ENCODE measurements around the gene BLOC1S3. TPM values are rescaled to one million over a fixed set of nuclear protein-coding genes. Genes with fewer than 3 reads are reported as not detected.

Gene BLOC1S3
- total RNA-seq, 2 donors from 2014 or later = 15.0 to 16.7 TPM

DNA sequence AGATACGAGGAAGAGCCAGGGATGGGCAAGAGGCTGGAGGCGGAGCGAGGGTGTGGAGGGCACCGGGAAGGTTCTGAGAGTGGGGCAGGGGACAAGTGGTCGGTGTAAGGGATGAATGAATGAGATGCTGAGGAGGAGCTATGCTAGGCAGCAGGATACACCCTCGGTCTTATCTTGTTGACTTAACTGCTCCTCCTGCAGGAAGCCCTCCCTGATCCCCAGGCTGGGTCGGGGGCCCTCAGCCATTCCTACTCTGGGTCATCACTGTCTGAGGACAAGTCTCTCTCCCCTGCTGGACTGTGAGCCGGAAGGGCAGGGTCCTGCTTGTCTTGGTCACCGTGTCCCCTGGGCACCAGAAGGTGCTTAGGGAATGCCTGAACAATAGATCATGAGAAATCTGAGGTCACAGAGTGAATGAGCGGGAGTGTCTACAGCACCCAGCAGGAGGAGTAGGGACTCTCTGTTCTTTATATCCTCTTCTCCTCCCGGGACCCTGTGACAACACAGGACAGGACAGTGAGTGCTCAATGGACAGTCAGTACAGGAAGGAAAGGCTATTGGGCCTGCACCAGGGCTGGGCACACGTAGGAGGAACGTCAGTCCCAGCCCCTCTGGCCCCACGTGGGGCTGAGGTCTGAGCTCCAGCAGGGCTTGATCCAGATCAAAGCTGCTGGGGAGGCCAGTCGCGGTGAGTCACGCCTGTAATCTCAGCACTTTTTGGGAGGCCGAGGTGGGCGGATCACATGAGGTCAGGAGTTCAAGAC, 24.3 kb upstream of the BLOC1S3 start:
- peak overlapping the region in 1 of 2 donors; percentile 24 for H3K27ac Mint-ChIP-seq
- ATAC-seq = peak in 1 of 2 donors; percentile 38
- DNase-seq (ENCODE audit: low spot score in 2 of 2) = no peak
- H3K9me3 Mint-ChIP-seq = peaks cover 0 to 4% of the 10 kb centered on the region in 2 donors
- peaks cover 5 to 11% of the 10 kb centered on the region in 2 donors for H3K36me3 Mint-ChIP-seq

DNA sequence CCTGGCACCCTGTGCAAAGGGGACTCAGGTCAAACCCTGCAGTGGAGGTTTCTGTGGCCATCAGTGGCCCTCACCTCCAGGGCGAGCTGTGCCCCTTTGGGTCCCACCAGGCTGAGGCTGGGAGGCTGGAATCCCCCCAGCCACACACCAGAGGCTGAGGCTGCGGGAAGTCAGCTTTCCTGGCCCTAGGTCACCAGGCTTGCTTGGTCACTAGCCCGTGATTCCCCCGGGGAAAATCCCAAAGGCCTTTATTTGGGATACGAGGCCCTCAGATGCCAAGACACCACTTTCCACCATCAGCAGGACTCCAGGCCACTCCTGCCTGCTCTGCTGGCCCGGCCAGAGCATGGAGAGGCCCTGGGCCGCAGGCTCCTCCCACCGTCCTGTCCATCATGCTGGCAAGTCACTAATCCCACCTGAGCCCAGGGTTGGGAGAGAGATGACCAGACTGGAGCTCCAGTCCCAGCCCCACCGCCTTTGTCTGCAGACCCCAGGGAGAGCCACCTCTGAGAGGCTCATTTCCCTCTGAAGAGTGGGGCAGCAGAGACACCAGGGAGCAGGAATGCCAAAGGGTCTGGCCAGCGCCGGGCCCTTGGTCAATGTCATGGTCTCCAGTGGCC, 22.5 kb upstream of the BLOC1S3 start:
- no peak for DNase-seq (ENCODE audit: low spot score in 2 of 2)
- ATAC-seq = no peak
- H3K36me3 Mint-ChIP-seq = peaks cover 5 to 11% of the 10 kb centered on the region in 2 donors
- H3K27ac Mint-ChIP-seq = no peak overlapping the region
- H3K9me3 Mint-ChIP-seq = peaks cover 0 to 4% of the 10 kb centered on the region in 2 donors

DNA sequence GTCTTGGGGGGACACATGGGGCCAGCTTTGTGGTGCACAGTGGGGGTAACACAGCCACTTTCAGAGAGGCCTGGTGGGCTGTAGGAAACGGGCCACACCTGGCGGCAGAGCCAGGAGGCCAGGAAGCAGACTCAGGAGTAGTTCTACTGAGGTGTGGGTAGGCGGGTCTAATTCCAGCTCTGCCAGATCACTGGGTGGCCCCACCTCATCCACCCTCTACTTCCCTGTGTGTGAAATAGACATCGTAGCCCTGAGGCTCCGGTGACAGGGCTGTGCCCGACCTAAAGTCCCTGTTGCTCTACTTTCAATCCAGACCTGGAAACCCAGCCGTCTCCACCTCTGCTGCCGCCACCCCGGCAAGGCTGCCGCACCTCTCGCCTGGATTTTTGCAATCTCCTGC, 21.8 kb upstream of the BLOC1S3 start:
- peaks cover 0 to 4% of the 10 kb centered on the region in 2 donors for H3K9me3 Mint-ChIP-seq
- ATAC-seq (no peak), DNase-seq (ENCODE audit: low spot score in 2 of 2) (no peak)
- no peak overlapping the region for H3K27ac Mint-ChIP-seq
- peaks cover 1 to 11% of the 10 kb centered on the region in 2 donors for H3K36me3 Mint-ChIP-seq

DNA sequence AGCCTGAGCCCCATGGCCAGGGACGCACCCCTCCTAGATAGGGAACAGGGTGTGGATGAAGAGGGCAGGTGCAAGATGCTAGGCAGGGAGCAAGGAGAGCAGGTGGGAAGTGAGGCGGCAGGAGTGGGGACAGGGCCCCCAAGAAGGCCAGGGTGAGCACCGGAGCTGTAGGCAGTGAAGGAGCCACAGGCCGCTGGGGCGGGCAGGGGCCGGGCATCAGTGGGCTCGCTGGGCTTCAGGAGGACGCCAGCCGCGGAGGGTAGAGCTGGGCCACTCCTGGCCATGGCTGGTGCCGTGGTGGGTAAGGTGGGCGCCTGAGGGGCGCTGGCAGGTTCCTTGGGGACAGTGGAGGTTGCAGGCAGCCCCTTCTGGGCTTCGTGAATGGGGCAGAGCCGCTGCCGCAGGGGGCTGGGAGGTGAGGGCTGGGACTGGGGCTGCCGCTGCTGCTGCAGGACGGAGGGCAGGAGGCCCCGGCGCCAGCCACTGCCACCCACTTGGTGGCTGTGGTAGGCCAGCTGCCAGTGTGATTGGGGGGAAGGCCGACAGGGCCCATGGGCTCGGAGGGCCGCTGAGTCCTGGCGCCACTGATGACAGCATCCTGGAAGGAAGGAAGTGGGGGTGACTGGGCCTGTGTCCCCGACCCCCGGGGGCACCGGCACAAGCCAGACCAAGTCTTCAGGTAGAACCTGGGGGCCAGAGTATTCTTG, 19.9 kb upstream of the BLOC1S3 start:
- H3K36me3 Mint-ChIP-seq = peaks cover 0 to 5% of the 10 kb centered on the region in 2 donors
- ATAC-seq (no peak), DNase-seq (ENCODE audit: low spot score in 2 of 2) (no peak)
- no peaks in the 10 kb centered on the region for H3K9me3 Mint-ChIP-seq
- H3K27ac Mint-ChIP-seq = peak overlapping the region in 1 of 2 donors; percentile 33

DNA sequence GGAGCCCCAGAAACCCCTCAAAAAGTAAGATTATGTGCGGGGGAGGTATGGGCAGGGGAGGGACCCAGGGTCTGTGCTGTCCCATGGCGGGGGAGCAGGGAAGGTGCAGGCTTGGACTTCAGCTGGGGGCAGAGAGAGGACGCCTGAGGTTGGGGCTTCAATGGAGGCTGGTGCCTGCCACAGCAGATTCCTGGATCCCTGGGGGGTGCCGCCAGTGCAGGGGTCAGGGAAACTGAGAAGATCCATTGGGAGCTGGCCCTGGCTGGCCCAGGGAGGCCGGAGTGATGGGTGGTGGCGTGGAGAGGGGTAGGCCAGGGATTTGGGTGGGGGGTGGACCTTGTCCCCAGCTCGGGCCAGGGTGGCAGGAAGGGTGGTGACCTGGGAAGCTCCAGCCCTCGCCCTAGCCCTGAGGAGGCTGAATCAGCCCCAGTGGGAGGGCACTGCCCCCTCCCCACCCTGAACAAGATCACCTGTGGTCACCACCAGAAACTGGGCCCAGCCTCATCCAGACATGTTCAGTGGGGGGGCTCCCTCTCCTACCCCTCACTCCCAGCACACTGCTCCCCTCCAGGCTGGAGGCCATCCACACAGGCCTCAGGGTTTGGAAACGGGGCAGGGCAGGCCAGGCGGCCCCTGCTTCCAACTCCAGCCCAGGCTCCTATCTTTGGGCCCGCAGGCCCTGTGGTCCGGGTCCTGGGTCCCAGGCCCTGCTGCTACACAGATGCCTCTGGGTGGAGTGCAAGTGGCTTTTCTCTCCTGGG, 19.2 kb upstream of the BLOC1S3 start:
- DNase-seq (ENCODE audit: low spot score in 2 of 2) (no peak), ATAC-seq (no peak)
- Mint-ChIP-seq H3K36me3 (no peaks in the 10 kb centered on the region), H3K27ac (no peak overlapping the region), H3K9me3 (no peaks in the 10 kb centered on the region)

DNA sequence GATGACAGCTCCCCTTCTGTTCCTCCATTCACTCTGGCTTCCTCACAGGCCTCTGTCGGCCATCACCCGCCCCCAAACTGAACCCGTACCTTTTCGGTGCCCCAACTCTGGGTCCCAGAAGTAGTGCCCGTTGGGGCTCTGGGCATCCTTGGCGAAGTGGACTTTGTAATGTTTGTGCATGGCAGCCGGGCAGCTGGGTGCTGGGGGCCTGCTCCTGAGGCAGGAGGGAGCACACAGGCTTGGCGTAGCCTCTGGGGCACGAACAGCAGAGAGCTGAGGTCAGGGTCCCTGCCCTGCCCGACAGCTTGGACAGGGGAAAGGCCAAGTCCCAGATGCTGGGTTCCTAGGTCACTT, 18.6 kb upstream of the BLOC1S3 start:
- Mint-ChIP-seq H3K36me3 (no peaks in the 10 kb centered on the region), H3K9me3 (no peaks in the 10 kb centered on the region), H3K27ac (no peak overlapping the region)
- DNase-seq (ENCODE audit: low spot score in 2 of 2) = no peak
- no peak for ATAC-seq

DNA sequence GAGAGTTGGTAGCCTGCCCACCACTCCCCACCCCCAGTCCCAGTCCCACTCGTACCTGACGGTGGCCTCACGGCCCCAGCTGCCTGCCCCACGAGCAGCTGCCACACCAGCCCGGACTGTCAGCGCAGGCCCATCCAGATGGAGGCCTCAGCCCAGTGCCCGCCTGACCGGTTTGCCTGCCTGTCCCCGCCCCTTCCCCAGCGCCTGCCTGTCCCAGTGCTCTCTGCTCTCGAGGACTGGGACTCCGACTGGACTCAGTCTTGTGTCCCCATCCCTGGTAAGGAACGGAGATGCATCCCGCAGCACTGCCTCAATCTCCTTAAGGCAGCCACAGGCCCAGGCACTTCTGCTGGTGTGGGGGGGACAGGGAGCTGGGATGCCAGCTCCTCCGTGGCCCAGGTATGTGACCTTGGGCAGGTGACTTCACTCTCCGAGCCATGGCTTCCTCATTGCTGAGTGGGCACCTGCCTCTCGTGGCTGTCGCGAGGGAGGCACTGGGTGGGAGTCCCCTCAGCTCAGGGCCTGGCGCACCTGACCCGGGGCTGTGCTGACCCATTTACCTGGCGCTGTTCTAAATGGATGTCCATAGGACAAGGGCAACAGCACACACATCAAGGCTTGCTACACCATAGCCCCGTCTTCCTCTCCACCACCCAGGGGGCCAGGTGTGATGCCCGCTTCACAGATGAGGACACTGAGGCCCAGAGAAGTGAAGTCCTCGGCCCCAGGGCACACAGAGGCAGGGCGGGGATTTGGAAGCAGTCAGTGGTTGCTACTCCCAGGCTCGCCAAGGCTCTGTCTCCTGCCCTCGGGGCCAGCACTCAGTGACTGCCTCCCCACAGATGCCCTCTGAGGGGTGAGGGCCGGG, 17.5 kb upstream of the BLOC1S3 start, which contains the start of gene NKPD1:
TSS of gene NKPD1 (minus strand) at position 113 of the 868 bp plus-strand sequence. CDS start 832 bp downstream, outside the sequence.
- H3K27ac Mint-ChIP-seq = no peak within 1 kb of the TSS
- no peaks in the 10 kb centered on the region for H3K9me3 Mint-ChIP-seq
- ATAC-seq = no peak
- no peak for DNase-seq (ENCODE audit: low spot score in 2 of 2)
- no peaks in the 10 kb centered on the region for H3K36me3 Mint-ChIP-seq

DNA sequence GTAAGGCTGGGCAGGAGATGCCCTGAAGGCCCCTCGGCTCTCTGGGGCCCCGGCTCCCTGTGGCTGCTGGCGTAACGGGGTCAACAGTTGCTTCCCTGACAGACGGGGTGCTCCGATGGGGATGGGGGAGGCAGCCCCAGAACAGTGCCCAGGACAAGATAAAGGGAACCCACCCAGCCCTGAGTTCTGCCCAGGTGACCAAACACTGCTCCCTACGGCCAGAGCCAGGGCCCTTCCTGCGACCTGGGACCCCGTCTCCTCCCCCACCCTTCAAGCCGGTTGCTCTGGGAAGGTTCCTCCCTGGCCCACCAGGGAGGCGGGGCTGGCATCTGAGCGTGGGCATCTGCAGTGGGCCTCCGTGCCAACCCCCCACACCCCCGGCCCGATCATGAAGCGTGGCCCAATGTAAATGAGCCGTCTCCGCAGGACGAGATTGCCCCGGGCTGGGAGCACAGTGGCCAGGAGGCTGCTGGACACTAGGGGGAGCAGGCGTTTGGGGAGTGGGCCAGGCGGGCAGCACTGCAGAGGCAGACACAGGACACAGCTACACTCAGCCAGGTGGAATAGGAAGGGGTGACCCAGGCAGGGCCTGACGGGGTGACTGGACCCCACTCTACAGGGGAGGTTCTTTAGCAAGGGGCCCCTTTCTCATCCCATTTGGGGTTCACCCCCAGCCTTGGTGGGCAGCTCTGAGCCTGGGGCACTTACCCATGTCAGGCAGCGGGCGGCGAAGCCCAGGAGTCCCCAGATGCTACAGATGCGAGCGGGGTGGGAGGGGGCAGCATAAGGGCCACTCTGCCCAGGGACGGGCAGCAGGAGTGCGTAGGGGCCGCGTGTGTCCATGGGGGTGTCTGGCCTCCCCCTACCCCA, 16.6 kb upstream of the BLOC1S3 start:
- no peak for ATAC-seq
- no peaks in the 10 kb centered on the region for H3K36me3 Mint-ChIP-seq
- H3K27ac Mint-ChIP-seq = no peak overlapping the region
- H3K9me3 Mint-ChIP-seq = no peaks in the 10 kb centered on the region
- no peak for DNase-seq (ENCODE audit: low spot score in 2 of 2)

DNA sequence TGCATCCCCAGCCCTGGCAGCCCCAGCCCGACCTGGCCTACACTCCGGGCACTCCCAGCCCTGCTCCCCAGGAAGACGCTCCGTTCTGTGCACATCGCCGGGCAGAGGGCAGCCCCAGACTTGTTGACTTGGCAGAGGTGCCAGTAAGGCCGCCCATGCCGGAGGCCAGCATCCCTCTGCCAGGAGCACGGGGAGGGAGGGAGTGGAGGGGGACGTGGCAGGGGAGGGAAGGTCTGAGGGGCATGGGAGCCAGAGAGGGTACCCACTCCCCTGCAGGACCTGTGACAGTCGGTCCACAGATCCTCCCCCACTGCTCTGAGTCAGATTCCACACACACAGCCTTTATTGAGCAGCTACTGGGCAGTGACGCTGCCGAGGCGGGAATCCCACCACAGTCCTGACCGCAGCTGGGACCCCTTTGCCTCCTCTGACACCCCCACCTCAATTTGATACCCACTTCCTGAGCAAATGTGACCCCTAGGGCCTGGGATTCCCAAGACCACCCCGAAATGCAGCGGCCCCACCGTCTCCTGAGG, 15.9 kb upstream of the BLOC1S3 start:
- Mint-ChIP-seq H3K27ac (no peak overlapping the region), H3K9me3 (no peaks in the 10 kb centered on the region), H3K36me3 (no peaks in the 10 kb centered on the region)
- no peak for ATAC-seq
- no peak for DNase-seq (ENCODE audit: low spot score in 2 of 2)

DNA sequence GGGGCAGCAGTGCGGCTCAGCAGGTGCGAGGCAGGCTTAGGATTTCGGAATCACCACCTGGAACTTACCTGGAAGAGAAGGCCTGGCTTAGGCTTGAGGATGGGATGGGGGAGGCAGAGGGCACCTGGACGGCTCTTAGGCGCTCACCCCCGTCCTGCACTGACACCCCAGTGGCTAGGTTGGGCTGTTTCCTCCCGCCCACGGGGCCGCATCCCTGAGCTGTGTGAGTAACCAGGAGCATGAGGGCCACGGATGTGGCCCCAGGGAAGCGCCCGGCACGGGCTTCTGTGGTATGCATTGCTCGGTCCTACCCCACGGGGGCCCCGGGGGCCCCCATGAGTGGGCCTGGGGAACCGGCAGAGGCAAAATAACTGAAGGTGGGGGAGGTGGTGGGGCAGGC, 15.4 kb upstream of the BLOC1S3 start:
- no peak overlapping the region for H3K27ac Mint-ChIP-seq
- ATAC-seq = no peak
- H3K9me3 Mint-ChIP-seq = no peaks in the 10 kb centered on the region
- no peak for DNase-seq (ENCODE audit: low spot score in 2 of 2)
- no peaks in the 10 kb centered on the region for H3K36me3 Mint-ChIP-seq

DNA sequence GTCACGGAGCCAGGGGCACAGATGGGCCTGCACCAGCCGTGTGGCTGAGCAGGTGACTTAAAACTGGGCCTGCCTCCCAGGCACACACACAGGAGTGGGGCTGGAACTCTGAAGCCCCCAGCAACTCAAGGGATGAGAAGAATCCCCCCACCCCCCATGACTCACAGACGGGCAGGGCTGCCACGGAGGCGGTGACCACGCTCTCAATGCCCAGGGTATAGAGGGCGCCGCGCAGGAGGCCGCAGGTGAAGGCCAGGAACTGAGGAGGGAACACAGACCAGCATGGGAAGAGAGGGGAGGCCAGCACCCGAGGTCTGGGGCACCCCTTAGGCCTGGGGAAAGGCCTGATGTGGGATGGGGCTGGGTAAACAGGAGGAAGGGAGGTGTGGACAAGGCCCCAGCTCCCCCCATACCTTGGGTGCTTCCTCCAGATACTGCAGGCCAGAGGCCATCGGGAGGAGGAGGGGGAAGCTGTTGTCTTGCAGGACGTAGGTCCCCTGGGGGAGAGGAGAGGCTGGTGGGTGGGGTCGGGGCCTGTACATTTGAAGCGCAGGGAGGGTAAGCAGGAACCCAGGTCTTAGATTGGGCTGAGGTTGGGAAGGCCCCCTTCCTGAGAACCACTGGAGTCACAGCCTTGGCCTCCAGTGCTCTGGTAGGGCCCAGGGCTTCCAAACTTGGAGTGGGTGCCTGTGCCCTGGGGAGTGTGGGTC, 14.7 kb upstream of the BLOC1S3 start:
- ATAC-seq (no peak), DNase-seq (ENCODE audit: low spot score in 2 of 2) (no peak)
- H3K9me3 Mint-ChIP-seq = no peaks in the 10 kb centered on the region
- H3K27ac Mint-ChIP-seq = peak overlapping the region in 1 of 2 donors; percentile 69
- no peaks in the 10 kb centered on the region for H3K36me3 Mint-ChIP-seq

DNA sequence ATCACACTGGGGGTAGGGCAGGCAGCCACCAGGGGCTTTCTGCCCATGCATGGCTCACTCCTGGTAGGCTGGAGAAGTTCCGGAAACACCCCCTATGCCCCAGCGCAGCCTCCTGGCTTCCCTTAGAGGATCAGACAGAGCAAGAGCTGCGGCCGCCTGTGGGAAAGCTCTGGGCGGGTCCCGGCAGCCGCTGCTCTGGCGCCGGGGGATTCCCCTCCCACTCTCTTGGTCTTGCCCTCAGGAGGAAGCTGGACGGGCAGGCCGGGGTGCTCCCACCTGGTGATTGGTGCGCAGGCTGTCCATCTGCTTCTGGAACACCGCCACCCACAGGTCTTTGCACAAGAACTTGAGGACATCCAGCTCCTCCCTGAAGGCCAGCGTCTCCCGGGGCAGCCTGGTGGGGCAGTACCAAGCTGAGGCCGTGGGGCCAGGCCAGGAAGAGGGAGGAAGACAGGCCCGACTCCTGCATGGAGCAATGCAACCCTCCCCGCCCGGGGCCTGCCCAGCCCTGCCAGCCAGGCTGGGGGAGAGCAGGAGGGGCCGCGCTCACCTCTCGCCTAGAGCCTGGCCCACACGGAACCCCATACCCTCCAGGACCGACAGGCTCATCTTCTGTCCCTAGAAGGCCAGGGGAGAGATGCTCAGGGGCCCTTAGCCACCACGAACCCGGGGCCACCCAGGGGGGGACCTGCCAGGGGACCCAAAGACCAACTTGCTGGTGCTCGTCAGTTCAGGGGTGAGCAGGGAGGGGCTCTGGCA, 13.8 kb upstream of the BLOC1S3 start:
- ATAC-seq (peak; percentile 71 to 91), DNase-seq (ENCODE audit: low spot score in 2 of 2) (peak; percentile 37 to 87)
- Mint-ChIP-seq H3K36me3 (no peaks in the 10 kb centered on the region), H3K27ac (peak overlapping the region in 1 of 2 donors; percentile 69), H3K9me3 (no peaks in the 10 kb centered on the region)

DNA sequence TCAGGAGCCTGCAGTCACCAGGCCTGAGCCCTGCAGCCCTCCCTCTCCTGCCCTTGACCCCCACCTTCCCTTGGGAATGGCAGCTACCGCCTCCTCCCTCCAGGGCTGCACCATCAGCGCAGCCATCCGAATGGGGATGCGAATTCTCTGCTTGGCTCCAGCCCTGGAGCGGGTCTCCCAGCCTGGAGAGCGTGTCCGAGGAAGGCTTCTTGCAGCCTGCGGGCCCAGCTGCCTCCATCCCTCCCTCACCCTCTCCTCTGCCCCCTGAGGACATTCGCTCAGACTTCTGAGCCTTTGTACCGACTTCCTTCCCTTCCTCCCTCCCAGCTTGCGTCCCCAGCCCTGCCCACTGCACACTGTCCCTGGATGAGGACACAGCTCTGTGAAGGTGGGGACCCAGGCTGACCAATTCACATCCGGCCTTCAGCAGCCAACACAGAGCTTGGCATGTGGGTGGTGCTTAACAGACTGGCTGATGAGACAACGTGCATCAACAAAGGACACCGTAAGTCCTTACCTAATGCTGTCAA, 11.8 kb upstream of the BLOC1S3 start:
- no peak for ATAC-seq
- Mint-ChIP-seq H3K36me3 (no peaks in the 10 kb centered on the region), H3K9me3 (no peaks in the 10 kb centered on the region), H3K27ac (no peak overlapping the region)
- no peak for DNase-seq (ENCODE audit: low spot score in 2 of 2)
